ENCODE data around the gene KRTAP12-3.
"Not testable (repeated sequence)": the region's sequence is repeated elsewhere in the genome, so short reads cannot be mapped to it uniquely, and the experiment has no call there.

DNA sequence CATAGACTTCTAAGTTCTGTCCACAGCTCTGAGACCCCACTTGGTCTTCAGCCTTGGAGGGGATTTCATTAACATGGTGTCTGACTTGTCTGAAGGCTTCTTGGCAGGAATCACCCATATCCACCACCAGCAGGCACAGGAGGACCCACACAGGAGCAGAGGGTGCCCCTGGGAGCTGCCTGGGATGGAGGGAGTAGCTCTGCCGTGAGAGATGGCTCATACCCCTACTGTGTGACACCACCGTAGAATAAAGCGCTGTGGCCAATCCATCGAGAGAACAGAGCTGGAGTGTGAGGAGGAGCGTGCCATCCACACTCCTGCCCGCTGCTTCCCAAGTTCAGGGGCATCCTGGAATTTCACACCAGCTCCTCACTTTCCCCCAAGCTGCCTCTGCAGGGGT, 27.3 kb downstream of the KRTAP12-3 start:
- TF ChIP-seq, protein P1, sequence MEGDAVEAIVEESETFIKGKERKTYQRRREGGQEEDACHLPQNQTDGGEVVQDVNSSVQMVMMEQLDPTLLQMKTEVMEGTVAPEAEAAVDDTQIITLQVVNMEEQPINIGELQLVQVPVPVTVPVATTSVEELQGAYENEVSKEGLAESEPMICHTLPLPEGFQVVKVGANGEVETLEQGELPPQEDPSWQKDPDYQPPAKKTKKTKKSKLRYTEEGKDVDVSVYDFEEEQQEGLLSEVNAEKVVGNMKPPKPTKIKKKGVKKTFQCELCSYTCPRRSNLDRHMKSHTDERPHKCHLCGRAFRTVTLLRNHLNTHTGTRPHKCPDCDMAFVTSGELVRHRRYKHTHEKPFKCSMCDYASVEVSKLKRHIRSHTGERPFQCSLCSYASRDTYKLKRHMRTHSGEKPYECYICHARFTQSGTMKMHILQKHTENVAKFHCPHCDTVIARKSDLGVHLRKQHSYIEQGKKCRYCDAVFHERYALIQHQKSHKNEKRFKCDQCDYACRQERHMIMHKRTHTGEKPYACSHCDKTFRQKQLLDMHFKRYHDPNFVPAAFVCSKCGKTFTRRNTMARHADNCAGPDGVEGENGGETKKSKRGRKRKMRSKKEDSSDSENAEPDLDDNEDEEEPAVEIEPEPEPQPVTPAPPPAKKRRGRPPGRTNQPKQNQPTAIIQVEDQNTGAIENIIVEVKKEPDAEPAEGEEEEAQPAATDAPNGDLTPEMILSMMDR (conservative IDR thresholded peaks at IDR 0.05 in 1 of 2, IDR thresholded peaks at IDR 0.05 in 1 of 2; ENCODE audit: low read depth in 1 of 2, low read length in 2 of 2): not testable (repeated sequence)
- TF ChIP-seq EZH2 (IDR thresholded peaks at IDR 0.05; ENCODE audit: low read length, missing control alignments): not testable (repeated sequence)
